Jurkat, Clone E6-1 (cell line): ENCODE results near the gene SPSB3.
"Not testable (repeated sequence)": the region's sequence is repeated elsewhere in the genome, so short reads cannot be mapped to it uniquely, and the experiment has no call there.

Experiments used
- DNase-seq: peaks from one replicate; pipeline ENCODE4 v3.0.0-alpha.2; 2011; ENCODE audit warnings: low read depth, low spot score
- H3K4me3 ChIP-seq: 2 replicates; pipeline ENCODE4 v1.5.1; 2011; ENCODE audit warnings: mild to moderate bottlenecking, low read length, control low read depth, moderate library complexity

SPSB3 gene

DNA sequence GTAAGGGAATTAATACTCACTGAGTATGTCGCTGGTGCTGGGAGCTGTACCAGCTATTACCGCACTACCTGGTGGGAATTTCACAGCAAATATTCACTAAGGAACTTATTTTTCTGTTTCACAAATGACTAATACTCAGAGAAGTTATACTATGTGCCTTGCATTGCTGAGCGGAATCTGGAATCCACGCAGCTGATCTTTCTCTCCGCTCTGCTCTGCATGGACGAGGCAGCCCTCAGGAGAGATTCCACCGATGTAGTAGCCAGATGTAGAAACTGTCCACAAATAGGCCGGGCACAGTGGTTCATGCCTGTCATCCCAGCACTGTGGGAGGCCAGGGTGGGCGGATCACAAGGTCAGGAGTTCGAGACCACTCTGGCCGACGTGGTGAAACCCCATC lies 28.2 kb downstream of the SPSB3 start:
- DNase-seq, result no peak
- no peak overlapping the region for H3K4me3 ChIP-seq

DNA sequence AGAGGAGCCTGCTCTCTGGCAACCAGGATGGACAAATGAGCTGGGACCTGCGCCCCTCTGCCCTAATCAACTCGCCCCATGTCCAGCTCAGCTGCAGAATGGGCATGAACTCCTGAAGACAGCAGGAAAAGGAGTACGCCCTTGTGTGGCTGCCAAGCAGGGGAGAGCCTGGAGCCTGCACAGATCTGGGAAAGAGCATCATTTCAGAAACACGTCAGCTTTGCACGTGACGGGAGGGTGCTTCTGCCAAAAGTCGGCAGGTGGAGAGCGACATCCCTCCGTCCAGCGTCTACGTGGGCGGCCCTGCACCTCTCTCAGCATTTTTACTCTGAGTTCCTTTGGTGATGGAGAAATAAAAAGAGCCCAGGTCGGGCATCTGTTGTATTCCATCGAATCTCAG lies 29.5 kb downstream of the SPSB3 start:
- DNase-seq, result no peak
- no peak overlapping the region for H3K4me3 ChIP-seq

DNA sequence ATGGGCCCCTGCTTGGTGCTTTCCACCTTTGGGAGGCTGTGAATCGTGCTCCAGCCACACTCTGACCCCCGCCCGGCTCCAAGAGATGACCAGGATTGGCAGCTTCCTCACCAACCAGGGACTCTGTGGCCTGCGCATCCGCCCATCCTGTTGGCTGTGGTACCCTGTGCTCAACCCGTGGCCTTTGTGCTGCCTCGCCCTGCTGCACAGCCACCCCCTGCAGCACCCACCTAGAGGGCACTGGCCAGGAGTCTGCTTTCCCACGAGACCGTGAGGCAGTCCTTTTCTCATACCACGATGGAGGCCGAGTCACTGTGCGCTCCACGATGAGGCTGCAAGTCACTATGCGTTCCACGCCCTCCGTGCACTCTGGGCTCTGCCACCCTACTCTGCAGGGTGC lies 30.4 kb downstream of the SPSB3 start:
- no peak for DNase-seq
- no peak overlapping the region for H3K4me3 ChIP-seq

DNA sequence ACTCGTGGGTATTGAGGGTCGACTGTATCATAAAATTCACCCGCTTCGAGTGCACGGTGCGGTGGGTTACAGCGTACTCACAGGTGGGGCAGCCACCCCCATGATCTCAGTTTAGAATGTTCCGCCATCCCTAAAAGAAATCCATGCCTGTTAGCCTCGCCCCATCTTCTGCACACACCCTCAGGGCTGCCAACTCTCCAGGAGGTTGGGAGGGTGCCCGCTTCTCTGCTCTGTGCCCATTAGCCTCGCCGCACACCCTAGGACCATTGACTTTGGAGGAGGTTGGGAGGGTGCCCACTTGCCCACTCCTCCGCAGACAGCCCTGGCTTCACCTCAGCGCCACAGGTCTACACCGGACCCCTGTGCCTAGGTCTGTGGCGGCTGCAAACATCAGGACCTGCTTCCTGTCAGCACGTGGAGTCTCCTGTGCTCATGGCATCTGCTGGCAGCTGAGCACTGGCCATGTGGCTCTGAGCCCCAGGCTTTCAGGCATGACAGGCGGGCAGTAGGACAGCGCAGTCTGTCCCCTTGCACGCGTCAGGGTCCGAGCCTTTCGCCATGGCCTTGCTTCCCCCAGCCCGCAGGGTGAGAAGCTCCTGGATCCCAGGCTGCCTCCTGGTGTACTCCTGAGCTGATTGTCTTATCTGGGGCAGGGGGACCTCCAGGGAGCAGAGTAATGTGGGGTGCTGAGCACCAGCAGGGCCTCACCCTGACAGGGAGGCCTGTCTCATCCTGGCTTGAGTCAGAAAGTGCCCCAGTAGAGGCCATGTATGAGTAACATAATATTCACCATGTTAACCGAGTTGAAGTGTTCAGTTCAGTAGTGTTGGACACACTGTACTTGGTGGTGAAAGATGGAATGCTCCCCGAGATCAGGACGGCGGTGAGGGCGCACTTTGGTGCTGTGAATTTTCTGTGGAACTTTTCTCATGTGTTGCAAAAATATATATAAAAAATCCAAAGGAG lies 32.9 kb downstream of the SPSB3 start:
- no peak overlapping the region for H3K4me3 ChIP-seq
- no peak for DNase-seq

DNA sequence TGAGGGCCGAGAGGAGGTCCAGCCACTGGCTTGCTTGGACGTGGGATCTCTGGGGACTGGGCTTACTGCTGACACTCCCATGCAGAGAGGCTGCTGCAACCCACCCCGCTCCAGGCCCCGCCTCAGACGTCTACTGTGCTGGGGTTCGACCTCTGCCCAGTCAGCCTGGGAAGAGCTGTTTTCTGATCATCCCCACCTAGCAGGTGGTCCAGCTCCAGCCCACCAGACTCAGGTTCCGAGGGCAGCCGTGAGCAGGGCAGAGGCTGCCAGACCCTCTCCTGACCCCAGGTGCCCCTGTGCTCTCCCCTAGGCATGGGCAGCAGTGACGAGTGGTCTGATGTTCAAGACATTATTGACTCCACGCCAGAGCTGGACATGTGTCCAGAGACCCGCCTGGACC lies 34.4 kb downstream of the SPSB3 start:
- H3K4me3 ChIP-seq, result no peak overlapping the region
- no peak for DNase-seq

DNA sequence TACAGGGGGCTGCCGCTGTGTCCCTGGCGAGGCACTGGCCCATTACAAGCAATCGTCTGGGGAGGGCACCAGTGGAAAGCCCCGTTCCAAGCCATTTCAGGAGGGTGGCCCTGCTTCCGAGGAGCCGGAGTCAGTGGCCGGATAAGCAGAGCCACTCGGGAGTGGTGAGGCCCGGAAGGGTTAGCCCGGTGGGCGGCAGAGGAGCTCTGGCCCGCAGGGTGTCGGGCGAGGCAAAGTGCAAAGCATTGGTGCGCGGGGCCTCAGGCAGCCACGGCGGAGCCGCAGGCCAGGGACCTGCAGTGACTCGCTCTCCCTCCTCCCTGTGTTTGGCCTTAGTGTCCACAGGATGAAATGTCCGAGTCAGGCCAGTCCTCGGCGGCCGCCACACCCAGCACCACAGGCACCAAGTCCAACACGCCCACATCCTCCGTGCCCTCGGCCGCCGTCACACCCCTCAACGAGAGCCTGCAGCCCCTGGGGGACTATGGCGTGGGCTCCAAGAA lies 35.6 kb downstream of the SPSB3 start:
- no peak for DNase-seq
- H3K4me3 ChIP-seq, result no peak overlapping the region

DNA sequence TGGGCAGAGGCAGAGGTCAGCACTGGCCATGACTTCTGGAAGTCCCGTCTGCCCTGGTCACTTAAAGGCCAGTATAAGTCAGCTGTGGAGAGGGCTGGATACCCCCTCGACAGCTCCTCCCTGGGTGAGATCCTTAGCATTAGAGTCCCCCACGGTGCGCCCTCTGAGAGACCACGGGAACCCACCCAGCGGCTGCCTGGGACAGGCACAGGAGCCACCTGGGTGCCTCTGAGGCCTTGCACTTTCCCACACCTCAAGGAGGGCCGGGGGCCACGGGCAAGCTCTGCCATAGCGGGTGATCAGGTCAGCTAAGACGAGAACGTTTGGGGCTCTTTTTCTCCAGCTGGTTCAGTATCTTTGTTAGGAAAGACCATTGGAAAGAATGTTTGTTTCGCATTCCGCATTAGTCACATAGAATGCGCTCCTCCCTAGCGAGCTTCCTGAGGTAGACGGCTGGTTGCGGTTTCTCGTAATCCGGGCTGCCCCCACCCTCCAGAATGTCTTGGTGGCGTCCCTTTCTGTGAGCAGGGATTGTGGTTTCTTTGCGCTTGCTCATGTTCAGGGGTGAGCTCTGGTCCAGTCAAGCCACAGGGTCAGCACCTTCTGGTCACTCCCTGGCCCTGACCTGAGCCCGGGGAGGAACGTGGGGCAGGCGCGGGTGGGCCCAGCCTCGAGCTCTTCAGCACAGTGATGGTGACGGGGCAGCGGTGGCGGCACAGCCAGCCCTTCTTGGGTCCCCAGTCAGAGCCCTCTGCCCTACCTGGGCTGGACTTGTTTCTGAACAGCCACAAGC lies 36.3 kb downstream of the SPSB3 start:
- H3K4me3 ChIP-seq, result no peak overlapping the region
- no peak for DNase-seq

DNA sequence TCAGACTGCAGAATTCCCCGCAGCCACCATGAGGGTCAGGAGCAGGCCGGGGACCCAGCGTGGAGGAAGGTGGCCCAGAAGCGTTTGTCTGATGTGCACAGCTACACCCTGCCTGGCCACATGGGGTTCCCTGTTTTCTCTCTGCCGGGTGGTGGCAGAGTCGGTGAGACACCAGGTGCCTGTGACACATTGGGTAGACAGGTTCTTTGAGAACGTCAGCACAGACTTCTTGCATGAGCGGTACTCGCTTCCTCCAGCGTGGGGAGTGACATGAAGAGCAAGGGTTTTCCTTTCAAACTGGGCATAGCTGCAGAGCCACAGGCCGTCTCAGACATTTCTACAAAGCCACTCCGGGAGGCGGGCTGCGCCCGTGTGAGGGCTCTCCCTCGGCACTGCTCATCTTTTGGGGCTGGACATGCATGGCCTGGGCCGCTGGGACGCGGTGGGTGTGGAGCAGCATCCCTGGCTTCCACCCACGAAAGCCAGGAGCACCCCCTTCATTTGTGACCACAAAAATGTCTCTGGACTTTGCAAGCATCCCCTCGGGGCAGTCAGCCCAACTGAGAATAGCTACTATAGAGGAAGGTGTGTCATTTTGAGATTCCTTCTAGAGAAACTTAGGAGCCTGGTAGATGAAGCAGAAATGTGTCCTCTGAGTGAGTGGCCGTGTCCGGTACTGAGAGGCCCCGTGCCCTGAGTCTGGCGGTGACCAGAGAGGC lies 37.0 kb downstream of the SPSB3 start:
- no peak overlapping the region for H3K4me3 ChIP-seq
- no peak for DNase-seq

DNA sequence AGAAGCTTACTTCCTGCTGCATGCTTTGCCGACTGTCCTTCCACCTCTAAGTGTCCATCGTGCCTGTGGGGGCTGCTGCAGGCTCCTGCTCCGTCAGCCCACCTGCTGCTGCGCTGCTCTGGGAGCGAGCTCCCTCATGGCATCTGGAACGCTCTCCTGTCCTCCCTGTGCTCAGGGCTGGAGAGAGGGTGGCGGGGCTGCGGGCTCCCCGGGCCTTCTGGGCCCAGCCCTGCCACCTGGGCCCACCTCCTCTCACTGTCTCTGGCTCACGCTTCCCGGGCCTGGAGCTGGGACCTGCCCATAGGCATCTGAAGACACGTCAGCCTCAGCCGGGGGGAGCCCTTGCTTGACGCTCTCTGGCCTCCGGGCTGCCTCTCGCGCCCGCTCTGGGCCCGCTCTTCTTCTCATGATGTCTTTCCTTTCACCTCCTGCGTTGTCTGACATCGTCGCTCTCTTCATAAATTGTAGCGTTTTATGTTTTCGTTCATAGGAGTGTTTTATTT lies 38.0 kb downstream of the SPSB3 start:
- no peak overlapping the region for H3K4me3 ChIP-seq
- DNase-seq, result no peak

DNA sequence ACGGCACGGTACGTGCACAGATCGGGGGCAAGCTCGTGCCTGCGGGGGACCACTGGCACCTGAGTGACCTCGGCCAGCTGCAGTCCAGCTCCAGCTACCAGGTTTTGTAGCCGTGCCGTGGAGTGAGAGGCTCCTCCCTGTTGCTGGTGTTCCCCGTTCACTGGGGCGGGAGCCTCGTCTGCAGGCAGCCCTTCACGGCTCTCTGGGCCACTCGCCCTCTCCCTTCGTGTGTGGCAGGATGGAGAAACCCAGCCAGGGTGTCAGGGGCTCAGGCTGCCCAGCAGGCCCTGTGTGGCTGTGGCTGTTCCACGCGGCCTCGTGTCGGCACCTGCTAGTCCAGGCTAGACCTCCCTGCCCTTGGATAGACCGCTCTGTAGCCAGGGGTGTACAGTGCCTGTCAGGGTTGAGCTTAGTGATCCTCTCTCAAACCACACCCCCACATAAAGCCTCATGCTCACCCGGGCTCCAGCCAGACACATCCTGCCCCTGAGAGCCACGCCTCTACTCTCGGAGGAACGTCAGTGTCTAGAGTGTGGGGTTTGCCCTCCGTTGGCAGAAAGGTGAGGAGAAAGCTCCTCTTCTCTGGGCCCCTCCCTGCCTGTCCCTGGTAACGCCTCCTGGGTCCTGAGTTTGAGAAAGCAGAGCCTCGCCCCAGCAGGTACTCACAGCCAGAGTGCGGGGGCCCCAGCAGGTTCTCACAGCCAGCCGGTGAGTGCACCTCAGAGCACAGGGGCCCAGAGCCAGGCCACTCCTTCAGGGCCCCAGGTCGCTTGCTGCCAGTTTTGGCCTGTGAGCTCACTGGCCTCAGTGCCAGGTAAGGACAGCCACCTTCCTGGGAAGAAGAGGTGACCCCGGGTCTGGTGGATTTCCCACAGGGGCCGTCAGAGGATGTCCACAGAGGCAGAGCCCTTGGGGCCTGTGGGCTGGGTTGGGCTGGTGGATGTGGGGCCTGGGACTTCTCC lies 38.7 kb downstream of the SPSB3 start:
- H3K4me3 ChIP-seq, result no peak overlapping the region
- DNase-seq, result no peak

DNA sequence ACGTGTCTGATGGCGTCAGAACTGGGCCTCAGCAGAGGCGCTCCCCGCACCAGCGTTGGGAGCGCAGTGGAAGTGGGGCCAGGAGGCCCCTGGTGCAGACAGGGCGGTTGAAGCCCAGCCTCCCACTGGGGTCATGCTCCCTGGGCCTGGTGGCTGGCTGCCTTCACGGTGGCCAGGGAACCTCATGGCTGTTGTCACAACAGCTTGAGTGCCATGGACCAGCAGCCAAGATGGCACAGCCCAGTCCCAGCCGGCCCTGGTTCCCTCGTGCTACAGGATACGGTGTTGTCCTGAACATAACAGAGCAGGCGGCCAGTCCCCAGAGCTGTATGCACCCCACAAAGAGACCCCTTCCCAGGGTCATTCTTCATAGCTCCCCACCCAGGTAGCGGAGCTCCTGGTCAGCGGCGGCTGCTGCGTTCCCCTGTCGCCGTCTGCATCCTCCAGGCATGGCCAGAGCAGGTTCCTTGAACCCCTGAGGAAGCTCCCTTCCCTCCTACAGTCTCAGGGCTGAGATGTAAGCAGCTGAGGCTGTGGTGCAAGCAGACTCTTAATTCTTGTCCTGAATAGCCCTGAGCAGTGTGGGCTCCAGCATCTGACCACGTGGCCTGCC lies 40.7 kb downstream of the SPSB3 start:
- H3K4me3 ChIP-seq, result no peak overlapping the region
- DNase-seq, result no peak

DNA sequence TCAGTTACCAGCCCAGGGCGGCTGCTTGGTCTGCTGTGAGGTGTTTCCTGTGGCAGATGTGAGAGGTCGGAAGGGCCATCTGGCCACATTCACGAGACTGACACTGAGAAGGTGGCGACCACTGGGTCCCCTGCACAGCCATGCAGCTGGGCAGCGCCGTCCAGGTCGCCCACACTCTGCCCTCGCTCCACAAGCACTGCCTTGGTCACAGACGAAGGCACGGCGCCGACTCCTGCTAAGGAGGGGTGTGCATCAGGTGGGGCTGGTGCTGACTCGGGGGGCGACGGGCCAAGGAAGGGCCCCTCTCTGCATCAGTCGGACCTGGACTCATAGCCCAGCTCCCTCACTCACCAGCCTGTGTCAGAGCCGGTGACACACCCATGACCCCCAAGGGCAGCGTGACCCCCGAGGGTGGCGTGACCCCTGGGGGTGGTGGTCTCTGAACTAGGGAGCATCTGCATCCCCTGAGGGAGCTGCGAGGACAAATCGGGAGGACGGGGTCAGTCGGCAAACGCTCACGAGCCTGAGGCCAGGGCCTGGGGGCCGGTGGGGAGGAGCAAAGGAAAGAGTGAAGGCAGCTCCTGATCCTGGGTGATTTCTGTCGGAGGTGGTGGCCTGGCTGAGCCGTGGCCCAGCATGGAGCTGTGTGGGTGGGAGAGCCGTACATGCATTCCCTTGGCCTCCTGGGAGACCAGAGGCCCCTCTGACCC lies 41.4 kb downstream of the SPSB3 start:
- DNase-seq, result no peak
- H3K4me3 ChIP-seq, result no peak overlapping the region

DNA sequence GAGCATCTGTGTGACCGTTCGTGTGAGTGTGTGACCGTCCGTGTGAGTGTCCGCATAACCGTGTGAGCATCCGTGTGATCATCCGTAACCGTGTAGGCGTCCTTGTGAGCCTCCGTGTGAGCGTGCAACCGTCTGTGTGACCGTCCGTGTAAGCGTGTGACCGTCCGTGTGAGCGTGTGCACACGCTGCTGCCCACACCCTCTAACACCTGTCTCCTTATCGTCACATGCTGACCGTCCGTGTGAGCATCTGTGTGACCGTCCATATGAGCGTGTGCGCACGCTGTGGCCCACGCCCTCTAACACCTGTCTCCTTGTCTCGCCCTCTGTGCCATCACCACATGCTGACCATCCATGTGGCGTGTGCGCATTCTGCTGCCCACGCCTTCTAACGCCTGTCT lies 42.1 kb downstream of the SPSB3 start:
- H3K4me3 ChIP-seq, result no peak overlapping the region
- no peak for DNase-seq

DNA sequence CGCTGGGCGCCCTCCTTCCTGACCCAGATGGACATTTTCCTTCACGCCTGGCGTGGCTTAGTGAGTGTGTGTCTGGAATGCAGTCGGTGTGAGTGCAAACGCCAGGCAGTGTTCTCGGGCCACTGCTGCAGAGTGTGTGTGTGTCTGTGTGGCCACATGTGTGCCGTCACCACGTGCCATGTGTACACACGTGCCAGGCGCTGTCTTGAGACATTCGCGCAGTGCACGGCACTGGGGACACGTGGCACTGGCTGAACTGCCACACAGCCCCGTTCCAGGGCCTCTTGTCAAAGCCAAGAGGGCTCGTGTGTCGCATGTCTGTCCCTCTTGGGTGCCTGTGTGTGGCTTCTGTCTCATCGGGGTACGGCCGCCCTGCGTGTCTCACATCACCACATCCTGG lies 47.6 kb downstream of the SPSB3 start:
- H3K4me3 ChIP-seq, result no peak overlapping the region
- no peak for DNase-seq

DNA sequence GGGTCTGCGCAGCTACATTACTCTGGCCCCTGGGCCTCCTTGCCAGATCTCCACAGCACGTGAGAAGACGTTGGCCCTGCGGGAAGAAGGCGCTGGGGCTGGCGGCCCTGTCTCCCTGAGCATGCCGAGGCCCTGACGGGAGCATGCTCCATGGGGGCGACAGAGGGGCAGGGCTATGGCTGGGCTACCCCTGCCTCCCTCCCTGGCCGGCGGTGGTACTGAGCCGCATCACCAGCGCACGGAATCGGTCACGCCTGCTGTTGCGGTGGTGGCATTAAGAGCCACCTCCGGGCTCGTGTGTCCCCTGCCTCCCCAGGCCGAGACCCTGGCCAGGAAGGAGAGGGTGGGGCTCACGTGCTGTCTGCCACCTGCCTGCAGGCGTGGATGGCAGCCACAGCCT lies 48.2 kb downstream of the SPSB3 start:
- no peak overlapping the region for H3K4me3 ChIP-seq
- DNase-seq, result no peak

DNA sequence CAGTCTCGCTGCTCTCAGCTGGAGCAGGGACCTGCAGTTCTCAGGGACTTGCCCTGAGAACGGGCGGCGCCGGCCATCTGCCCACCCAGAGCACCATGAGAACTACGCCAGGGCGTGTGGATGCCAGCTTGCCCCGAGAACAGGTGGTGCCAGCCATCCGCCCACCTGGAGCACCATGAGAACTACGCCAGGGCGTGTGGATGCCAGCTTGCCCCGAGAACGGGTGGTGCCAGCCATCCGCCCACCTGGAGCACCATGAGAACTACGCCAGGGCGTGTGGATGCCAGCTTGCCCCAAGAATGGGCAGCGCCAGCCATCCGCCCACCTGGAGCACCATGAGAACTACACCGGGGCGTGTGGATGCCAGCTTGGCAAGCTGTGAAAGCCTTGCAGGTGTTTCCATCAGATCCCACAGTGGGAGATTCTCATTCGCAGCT lies 49.8 kb downstream of the SPSB3 start:
- H3K4me3 ChIP-seq, DNase-seq: not testable (repeated sequence)

DNA sequence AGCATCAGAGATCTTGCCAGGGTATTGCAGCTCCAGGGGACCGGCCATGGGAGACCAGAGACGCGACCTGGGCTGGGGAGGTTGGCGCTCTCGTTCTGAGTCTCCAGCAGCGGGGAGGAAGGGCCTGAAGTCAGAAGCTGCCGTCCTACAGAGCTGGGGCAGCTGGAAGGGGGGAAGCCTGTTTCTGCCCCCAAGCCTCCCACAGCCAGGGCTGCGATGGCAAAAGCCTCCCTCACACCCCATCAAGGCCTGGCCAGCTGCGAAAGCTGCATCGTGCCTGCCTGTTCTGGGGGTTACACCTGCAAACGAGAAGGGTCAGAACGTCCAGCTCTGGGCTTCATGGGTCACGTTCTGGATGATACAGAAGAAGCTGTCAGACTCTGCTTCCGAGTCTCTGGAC lies 50.3 kb downstream of the SPSB3 start:
- H3K4me3 ChIP-seq, result no peak overlapping the region
- DNase-seq, result no peak
